Choroid plexus epithelial cell (primary cell): ENCODE measurements around the gene BTN1A1.
"Not testable (repeated sequence)": the region's sequence is repeated elsewhere in the genome, so short reads cannot be mapped to it uniquely, and the experiment has no call there.

Experiments
- DNase-seq: peaks from one replicate; pipeline ENCODE4 v3.0.0-alpha.2; 2010; ENCODE audit warnings: low read depth
- H3K4me3 ChIP-seq: 2 replicates; pipeline ENCODE4 v1.5.1; 2011; ENCODE audit warnings: low read depth, mild to moderate bottlenecking, control low read depth, low read length, moderate library complexity
- TF ChIP-seq, protein P1 (sequence below): conservative IDR thresholded peaks from 2 replicates; pipeline ENCODE4 v1.5.1; 2011; ENCODE audit warnings: low read depth, mild to moderate bottlenecking, control low read depth, inconsistent platforms, low read length, moderate library complexity

BTN1A1 gene

DNA sequence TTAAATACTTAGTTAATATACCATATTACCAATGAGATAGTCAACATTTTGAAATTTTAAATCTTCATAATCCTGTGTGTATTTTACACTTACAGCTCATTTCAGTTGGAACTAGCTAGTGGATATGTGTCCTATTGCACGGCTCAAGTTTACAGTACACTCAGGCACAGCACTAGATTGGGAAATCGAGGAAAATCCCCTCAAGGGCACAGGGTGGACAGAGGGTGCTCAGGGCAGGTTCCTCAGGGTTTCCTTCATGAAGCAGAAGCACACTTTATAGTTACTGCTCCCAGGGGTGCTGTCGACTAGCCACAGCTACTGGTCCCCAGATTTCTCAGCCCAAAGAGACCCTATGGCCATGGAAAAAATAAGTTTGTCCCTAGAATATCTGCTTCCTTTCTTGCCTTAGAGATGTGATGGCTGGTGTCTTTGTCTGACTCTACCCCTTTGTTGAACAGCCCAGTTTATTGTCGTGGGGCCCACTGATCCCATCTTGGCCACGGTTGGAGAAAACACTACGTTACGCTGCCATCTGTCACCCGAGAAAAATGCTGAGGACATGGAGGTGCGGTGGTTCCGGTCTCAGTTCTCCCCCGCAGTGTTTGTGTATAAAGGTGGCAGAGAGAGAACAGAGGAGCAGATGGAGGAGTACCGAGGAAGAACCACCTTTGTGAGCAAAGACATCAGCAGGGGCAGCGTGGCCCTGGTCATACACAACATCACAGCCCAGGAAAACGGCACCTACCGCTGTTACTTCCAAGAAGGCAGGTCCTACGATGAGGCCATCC lies 40.9 kb upstream of the BTN1A1 start:
- TF ChIP-seq, protein P1, sequence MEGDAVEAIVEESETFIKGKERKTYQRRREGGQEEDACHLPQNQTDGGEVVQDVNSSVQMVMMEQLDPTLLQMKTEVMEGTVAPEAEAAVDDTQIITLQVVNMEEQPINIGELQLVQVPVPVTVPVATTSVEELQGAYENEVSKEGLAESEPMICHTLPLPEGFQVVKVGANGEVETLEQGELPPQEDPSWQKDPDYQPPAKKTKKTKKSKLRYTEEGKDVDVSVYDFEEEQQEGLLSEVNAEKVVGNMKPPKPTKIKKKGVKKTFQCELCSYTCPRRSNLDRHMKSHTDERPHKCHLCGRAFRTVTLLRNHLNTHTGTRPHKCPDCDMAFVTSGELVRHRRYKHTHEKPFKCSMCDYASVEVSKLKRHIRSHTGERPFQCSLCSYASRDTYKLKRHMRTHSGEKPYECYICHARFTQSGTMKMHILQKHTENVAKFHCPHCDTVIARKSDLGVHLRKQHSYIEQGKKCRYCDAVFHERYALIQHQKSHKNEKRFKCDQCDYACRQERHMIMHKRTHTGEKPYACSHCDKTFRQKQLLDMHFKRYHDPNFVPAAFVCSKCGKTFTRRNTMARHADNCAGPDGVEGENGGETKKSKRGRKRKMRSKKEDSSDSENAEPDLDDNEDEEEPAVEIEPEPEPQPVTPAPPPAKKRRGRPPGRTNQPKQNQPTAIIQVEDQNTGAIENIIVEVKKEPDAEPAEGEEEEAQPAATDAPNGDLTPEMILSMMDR: no peak

DNA sequence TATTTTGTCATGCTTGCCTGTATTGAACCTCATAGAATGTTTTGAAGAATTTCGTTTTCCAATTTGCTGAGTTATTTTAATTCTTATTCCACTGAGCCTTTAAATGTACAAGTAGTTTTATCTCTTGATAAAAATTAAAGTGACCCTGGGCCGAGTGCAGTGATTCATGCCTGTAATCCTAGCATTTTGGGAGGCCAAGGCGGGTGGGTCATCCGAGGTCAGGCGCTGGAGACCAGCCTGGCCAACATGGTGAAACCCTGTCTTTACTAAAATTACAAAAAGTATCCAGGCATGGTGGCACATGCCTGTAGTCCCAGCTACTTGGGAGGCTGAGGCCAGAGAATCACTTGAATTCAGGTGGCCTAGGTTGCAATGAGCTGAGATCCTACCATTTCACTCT lies 38.8 kb upstream of the BTN1A1 start:
- not testable (repeated sequence) for DNase-seq, H3K4me3 ChIP-seq

More for the DNA sequence above, 40.9 kb upstream of the BTN1A1 start:
- peak overlapping the region; percentile 3 for H3K4me3 ChIP-seq
- DNase-seq: peak; percentile 24

DNA sequence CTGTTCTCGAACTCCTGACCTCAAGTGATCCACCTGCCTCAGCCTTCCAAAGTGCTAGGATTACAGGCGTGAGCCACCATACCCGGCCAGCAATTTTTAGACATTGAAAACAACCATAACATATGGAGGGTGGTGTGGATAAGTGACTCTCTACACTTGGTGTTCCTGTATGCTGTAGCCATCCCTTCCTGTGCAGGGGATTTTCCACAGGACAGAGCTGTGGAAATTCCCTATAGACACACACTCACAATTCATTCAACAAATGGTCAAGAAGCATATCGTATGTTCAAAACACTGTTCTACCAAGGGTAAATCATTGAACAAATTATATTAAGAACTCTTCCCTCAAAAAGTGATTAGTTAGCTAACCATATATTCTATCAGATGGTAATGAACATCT lies 36.1 kb upstream of the BTN1A1 start:
- H3K4me3 ChIP-seq: no peak overlapping the region
- TF ChIP-seq, protein P1: no peak
- DNase-seq: no peak

DNA sequence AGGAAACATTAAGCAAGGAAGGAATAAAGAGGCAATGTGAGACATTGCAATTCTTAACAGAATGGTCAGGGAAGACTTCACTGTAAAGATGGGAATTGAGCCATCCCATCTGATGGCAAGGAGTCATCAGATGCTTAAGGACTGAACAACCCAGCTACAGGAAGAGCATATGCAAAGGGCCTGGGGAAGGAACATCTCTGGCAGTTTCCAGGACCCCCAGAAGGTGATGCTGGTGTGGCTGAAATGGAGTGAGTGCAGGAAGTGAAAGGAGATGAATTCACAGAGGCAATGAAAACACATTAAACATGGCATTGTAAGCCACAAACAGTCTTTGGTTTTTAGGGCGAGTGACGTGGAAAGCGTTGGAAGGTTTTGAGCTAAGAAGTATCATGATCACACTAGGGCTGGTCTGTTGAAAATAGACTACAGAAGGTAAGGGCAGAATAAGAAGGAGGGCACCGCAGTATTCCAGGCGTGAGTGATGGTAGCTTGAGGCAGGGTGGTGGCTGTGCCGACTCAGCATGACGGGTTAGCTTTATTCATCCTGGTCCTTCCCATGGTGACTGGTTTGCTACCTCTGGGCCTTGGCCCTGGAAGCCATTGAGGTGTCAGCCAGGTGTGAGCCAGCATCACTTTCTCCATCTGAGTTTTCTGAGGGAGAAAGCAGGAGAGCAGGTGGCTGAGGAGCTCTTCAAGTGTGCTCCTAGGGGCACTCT lies 35.5 kb upstream of the BTN1A1 start:
- TF ChIP-seq, protein P1: no peak
- no peak overlapping the region for H3K4me3 ChIP-seq
- no peak for DNase-seq

DNA sequence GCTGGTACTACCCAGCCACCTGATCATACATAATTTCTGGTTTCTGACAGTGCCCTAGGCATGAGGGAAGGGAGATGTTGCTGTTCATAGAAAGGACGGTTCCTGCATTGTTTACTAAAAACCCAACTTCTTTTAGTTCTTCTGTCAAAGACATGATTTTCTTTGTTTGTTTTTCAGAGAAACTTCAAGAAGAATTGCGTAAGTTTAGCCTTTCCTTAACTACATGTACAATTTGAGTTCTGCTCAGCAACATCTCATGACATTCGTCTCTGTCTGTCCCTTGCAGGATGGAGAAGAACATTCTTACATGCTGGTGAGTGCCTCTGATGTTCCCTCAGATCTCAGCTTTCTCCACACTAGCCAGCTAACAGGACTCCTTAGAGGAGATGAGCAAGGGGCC lies 34.3 kb upstream of the BTN1A1 start:
- TF ChIP-seq, protein P1: no peak
- H3K4me3 ChIP-seq: no peak overlapping the region
- DNase-seq: no peak

DNA sequence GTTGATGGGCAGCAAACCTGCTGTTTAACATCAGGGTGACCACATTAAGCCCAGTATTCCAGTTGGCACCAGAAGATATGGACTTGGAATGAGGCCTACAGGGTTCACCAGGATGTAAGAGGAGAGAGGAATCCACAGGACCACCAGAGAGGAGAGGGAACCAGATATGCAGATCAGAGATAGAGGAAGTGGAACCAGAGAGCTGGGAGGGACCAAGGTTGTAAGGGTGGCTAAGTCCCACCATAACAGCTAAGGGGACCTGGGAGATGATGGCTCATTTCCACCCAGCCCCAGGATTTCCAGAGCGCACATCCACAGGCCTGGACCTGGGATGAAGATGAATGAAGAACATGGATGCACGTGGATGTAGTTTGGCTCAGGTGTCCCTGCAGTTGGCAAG lies 31.3 kb upstream of the BTN1A1 start:
- TF ChIP-seq, protein P1: no peak
- DNase-seq: no peak
- H3K4me3 ChIP-seq: no peak overlapping the region

DNA sequence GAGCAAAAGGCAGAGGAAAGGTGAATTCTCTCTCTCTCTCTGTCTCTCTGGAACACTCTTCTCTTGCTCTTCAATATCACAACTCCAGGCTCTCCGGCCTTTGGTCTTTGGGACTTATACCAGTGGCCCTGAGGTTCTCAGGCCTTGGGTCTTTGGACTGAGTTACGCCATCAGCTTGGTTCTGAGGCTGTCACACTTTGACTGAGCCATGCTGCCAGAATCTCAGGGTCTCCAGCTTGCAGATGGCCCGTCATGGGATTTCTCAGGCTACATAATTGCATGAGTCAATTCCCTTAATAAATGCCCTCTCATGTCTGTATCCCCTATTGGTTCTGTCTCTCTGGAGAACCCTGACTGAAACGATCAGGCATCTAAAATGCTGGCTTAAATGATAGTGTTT lies 29.5 kb upstream of the BTN1A1 start:
- no peak overlapping the region for H3K4me3 ChIP-seq
- DNase-seq: no peak
- TF ChIP-seq, protein P1: no peak
